GM12892 (cell line): ENCODE data around the gene C4BPA.

Experiments
- POLR2A ChIP-seq: IDR thresholded peaks from 2 replicates; pipeline ENCODE4 v1.6.1; 2011; ENCODE audit warnings: low read depth, low read length, control low read depth
- POLR2AphosphoS5 ChIP-seq: IDR thresholded peaks from 2 replicates; pipeline ENCODE4 v1.6.1; 2011; ENCODE audit warnings: low read depth, low read length, control low read depth
- TAF1 ChIP-seq: IDR thresholded peaks from 2 replicates; pipeline ENCODE4 v1.6.1; 2011; ENCODE audit warnings: low read depth, mild to moderate bottlenecking, control low read depth, low read length, borderline replicate concordance

- no peak for TF ChIP-seq POLR2AphosphoS5
- TF ChIP-seq POLR2A = no peak
- no peak for TF ChIP-seq TAF1
These were observed 22.9 kb upstream of the C4BPA start for GRCh38 chr1:207081088-207081487.
